ENCODE results near the gene COBL.

COBL gene

GRCh38 chr7:51351661-51352060, 35.1 kb upstream of the COBL start:
- H3K9me3 ChIP-seq (ENCODE audit: control insufficient read depth, low read length), result no peaks in the 10 kb centered on the region
- H3K27ac ChIP-seq, result no peak overlapping the region
- no peak overlapping the region for H3K9ac ChIP-seq
- no peak overlapping the region for H3K4me2 ChIP-seq (ENCODE audit: low read length)
- peaks cover 4% of the 10 kb centered on the region for H3K4me1 ChIP-seq
- no peak overlapping the region for H2AFZ ChIP-seq
- no peaks in the 10 kb centered on the region for H3K27me3 ChIP-seq (ENCODE audit: control insufficient read depth, insufficient read depth, low read length)
- H3K36me3 ChIP-seq (ENCODE audit: control insufficient read depth, insufficient read depth, low read length), result no peaks in the 10 kb centered on the region
- TF ChIP-seq CTCF (IDR thresholded peaks at IDR 0.05), result no peak
- no peaks in the 10 kb centered on the region for H3K79me2 ChIP-seq
- H3K4me3 ChIP-seq (ENCODE audit: low read depth, low read length), result no peak overlapping the region

GRCh38 chr7:51350546-51350896, 33.9 kb upstream of the COBL start:
- H3K79me2 ChIP-seq, result no peaks in the 10 kb centered on the region
- peaks cover 4% of the 10 kb centered on the region for H3K4me1 ChIP-seq
- H3K9ac ChIP-seq, result no peak overlapping the region
- H2AFZ ChIP-seq, result peak overlapping the region; percentile 25
- no peak overlapping the region for H3K4me3 ChIP-seq (ENCODE audit: low read depth, low read length)
- H3K9me3 ChIP-seq (ENCODE audit: control insufficient read depth, low read length), result no peaks in the 10 kb centered on the region
- TF ChIP-seq CTCF (IDR thresholded peaks at IDR 0.05), result no peak
- no peaks in the 10 kb centered on the region for H3K36me3 ChIP-seq (ENCODE audit: control insufficient read depth, insufficient read depth, low read length)
- peak overlapping the region; percentile 9 for H3K27ac ChIP-seq
- no peaks in the 10 kb centered on the region for H3K27me3 ChIP-seq (ENCODE audit: control insufficient read depth, insufficient read depth, low read length)
- H3K4me2 ChIP-seq (ENCODE audit: low read length), result no peak overlapping the region

- H3K4me1 ChIP-seq, result peaks cover 4% of the 10 kb centered on the region
- peak overlapping the region; percentile 25 for H2AFZ ChIP-seq
- H3K4me2 ChIP-seq (ENCODE audit: low read length), result no peak overlapping the region
- no peak overlapping the region for H3K4me3 ChIP-seq (ENCODE audit: low read depth, low read length)
- H3K9ac ChIP-seq, result no peak overlapping the region
- TF ChIP-seq CTCF (IDR thresholded peaks at IDR 0.05), result no peak
- no peaks in the 10 kb centered on the region for H3K36me3 ChIP-seq (ENCODE audit: control insufficient read depth, insufficient read depth, low read length)
- H3K27me3 ChIP-seq (ENCODE audit: control insufficient read depth, insufficient read depth, low read length), result no peaks in the 10 kb centered on the region
- H3K9me3 ChIP-seq (ENCODE audit: control insufficient read depth, low read length), result no peaks in the 10 kb centered on the region
- H3K79me2 ChIP-seq, result no peaks in the 10 kb centered on the region
- peak overlapping the region; percentile 9 for H3K27ac ChIP-seq
These were observed 33.4 kb upstream of the COBL start for GRCh38 chr7:51349820-51350545.

- no peaks in the 10 kb centered on the region for H3K36me3 ChIP-seq (ENCODE audit: control insufficient read depth, insufficient read depth, low read length)
- H2AFZ ChIP-seq, result no peak overlapping the region
- H3K79me2 ChIP-seq, result no peaks in the 10 kb centered on the region
- H3K4me1 ChIP-seq, result peaks cover 9% of the 10 kb centered on the region
- TF ChIP-seq CTCF (IDR thresholded peaks at IDR 0.05), result no peak
- H3K27me3 ChIP-seq (ENCODE audit: control insufficient read depth, insufficient read depth, low read length), result no peaks in the 10 kb centered on the region
- H3K9ac ChIP-seq, result no peak overlapping the region
- H3K4me3 ChIP-seq (ENCODE audit: low read depth, low read length), result no peak overlapping the region
- H3K27ac ChIP-seq, result no peak overlapping the region
- no peaks in the 10 kb centered on the region for H3K9me3 ChIP-seq (ENCODE audit: control insufficient read depth, low read length)
- H3K4me2 ChIP-seq (ENCODE audit: low read length), result no peak overlapping the region
These were observed 29.5 kb upstream of the COBL start for GRCh38 chr7:51346126-51346525.
